OCI-LY3 (cell line): Measurements from ENCODE around the gene RNF11.

Source experiments
- H2AFZ ChIP-seq: fragments of 200-600, 300-600 bp; shearing (Covaris generic); 2 replicates; pipeline ENCODE4 v1.6.0; 2014; ENCODE audit warnings: antibody characterized with exemption, low read depth, low read length
- H3K27ac ChIP-seq: fragments of 200-600, 300-600 bp; sonication (generic); 2 replicates; pipeline ENCODE4 v1.5.1; 2014; ENCODE audit warnings: mild to moderate bottlenecking, low read length, moderate library complexity, mixed read lengths
- H3K27me3 ChIP-seq: fragments of 200-600, 300-600 bp; sonication (generic); 2 replicates; pipeline ENCODE4 v1.6.1; 2014; ENCODE audit warnings: low read depth, low read length, mixed read lengths
- H3K36me3 ChIP-seq: fragments of 200-600, 300-600 bp; sonication (generic); replicated peaks from 2 replicates; pipeline ENCODE3; 2014; ENCODE audit warnings: low read depth, low read length, mixed read lengths
- H3K4me1 ChIP-seq: fragments of 300-600, 200-600 bp; sonication (generic); 2 replicates; pipeline ENCODE4 v1.6.1; 2014; ENCODE audit warnings: low read length, mixed read lengths
- H3K4me2 ChIP-seq: fragments of 200-600, 300-600 bp; sonication (generic); 2 replicates; pipeline ENCODE4 v1.6.1; 2014; ENCODE audit warnings: low read length, mixed read lengths
- H3K4me3 ChIP-seq: fragments of 300-600, 200-600 bp; sonication (generic); 2 replicates; pipeline ENCODE4 v1.5.1; 2014; ENCODE audit warnings: antibody characterized with exemption, mild to moderate bottlenecking, low read length, moderate library complexity
- H3K79me2 ChIP-seq: fragments of 300-600, 200-600 bp; shearing (Covaris generic); 2 replicates; pipeline ENCODE4 v1.6.1; 2014; ENCODE audit warnings: mild to moderate bottlenecking, low read length, mixed read lengths
- H3K9ac ChIP-seq: fragments of 300-600, 200-600 bp; shearing (Covaris generic); 2 replicates; pipeline ENCODE4 v1.6.0; 2014; ENCODE audit warnings: mild to moderate bottlenecking, low read length, moderate library complexity
- H3K9me3 ChIP-seq: fragments of 200-600, 300-600 bp; shearing (Covaris generic); 2 replicates; pipeline ENCODE4 v1.6.1; 2014; ENCODE audit warnings: low read length, mixed read lengths; ENCODE audit not compliant: insufficient read depth
- H4K20me1 ChIP-seq: fragments of 200-600, 300-600 bp; sonication (generic); 2 replicates; pipeline ENCODE4 v1.6.1; 2016; ENCODE audit warnings: low read length, mixed read lengths; ENCODE audit not compliant: insufficient read depth
- CTCF ChIP-seq: fragments of 200-600, 300-600 bp; sonication (generic); IDR thresholded peaks from 2 replicates; pipeline ENCODE4 v1.5.1; 2014; ENCODE audit warnings: antibody characterized with exemption, low read length, low read depth
- EZH2phosphoT487 ChIP-seq: fragments of 200-600 bp; shearing (Covaris generic); IDR thresholded peaks from 2 replicates; pipeline ENCODE4 v1.6.1; 2018; ENCODE audit warnings: antibody characterized with exemption, mixed run types, low read depth

The RNF11 gene

DNA sequence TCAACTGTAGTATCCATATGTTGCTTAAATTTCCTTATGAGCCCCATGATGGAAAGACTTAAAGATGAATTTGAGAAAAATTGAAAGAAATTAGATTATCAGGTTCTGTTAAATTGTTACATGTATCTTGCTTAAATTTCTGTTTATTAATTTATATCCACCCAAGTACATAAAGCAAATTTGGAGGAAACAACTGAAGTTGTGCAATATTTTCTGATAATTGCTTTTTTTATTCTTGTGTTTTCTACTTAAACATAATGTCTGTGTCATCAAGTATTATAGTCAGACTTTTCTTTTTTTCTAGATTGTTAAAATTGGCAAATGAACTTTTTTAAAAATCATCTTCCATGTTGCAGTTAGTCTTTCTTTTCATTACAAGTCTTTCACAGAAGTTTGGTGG is 36.8 kb downstream of the RNF11 start:
- Histone ChIP-seq H2AFZ (no peak overlapping the region), H3K79me2 (0 out of 2 replicates have a peak, but pooled peaks cover 4% of the 10 kb centered on the region), H3K36me3 (peaks cover 2% of the 10 kb centered on the region), H3K9me3 (no peaks in the 10 kb centered on the region), H3K4me1 (peaks cover 9% of the 10 kb centered on the region), H3K27ac (no peak overlapping the region), H3K27me3 (no peaks in the 10 kb centered on the region), H3K9ac (no peak overlapping the region), H3K4me2 (no peak overlapping the region), H3K4me3 (no peak overlapping the region), H4K20me1 (no peaks in the 10 kb centered on the region)
- TF ChIP-seq CTCF: no peak
- TF ChIP-seq EZH2phosphoT487: no peak

- no peak overlapping the region for H3K9ac ChIP-seq
- peaks cover 2% of the 10 kb centered on the region for H3K36me3 ChIP-seq
- TF ChIP-seq CTCF (no peak), EZH2phosphoT487 (no peak)
- no peaks in the 10 kb centered on the region for H4K20me1 ChIP-seq
- no peaks in the 10 kb centered on the region for H3K79me2 ChIP-seq
- no peaks in the 10 kb centered on the region for H3K9me3 ChIP-seq
- no peak overlapping the region for H3K4me2 ChIP-seq
- H2AFZ ChIP-seq: no peak overlapping the region
- H3K27me3 ChIP-seq: no peaks in the 10 kb centered on the region
- no peak overlapping the region for H3K4me3 ChIP-seq
- no peaks in the 10 kb centered on the region for H3K4me1 ChIP-seq
- H3K27ac ChIP-seq: no peak overlapping the region
Observed at GRCh38 chr1:51274676-51275075, 38.6 kb downstream of the RNF11 start.

- Histone ChIP-seq H3K27me3 (no peaks in the 10 kb centered on the region), H3K9me3 (no peaks in the 10 kb centered on the region), H3K4me1 (no peaks in the 10 kb centered on the region), H3K9ac (no peak overlapping the region), H3K27ac (no peak overlapping the region), H3K79me2 (no peaks in the 10 kb centered on the region), H2AFZ (no peak overlapping the region), H4K20me1 (no peaks in the 10 kb centered on the region), H3K4me2 (no peak overlapping the region), H3K4me3 (no peak overlapping the region), H3K36me3 (no peaks in the 10 kb centered on the region)
- TF ChIP-seq CTCF (no peak), EZH2phosphoT487 (no peak)
Observed at GRCh38 chr1:51276286-51276685, 40.2 kb downstream of the RNF11 start.

DNA sequence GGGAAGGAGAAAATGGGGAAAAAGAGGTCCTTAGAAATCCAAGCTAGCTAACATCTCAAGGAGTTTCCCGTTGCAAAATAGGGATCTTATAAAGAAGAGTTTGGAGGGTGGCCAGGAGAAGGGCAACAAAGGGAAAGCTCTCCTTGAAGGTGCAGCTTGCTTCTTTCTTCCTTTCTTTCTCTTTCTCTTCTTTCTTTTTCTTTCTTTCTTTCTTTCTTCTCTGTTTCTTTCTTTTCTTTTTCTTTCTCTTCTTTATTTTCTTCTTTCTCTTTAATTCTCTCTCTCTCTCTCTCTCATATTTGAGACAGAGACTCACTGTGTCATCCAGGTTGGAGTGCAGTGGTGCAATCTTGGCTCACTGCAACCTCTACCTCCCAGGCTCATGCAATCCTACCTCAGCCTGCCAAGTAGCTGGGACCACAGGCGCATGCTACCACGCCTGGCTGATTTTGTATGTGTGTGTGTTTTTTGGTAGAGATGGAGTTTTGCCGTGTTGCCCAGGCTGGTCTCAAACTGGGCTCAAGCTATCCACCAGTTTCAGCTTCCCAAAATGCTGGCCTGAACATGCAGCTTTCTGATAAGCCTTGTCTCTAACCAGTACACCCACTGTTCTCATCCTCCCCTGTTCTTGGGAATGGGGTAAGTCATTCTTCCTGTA is 44.4 kb downstream of the RNF11 start:
- Histone ChIP-seq H3K4me2 (no peak overlapping the region), H3K4me1 (peaks cover 23% of the 10 kb centered on the region), H3K27me3 (no peaks in the 10 kb centered on the region), H2AFZ (no peak overlapping the region), H3K4me3 (no peak overlapping the region), H3K79me2 (no peaks in the 10 kb centered on the region), H4K20me1 (no peaks in the 10 kb centered on the region; the same call in 1 of the 2 replicates), H3K27ac (no peak overlapping the region), H3K9ac (no peak overlapping the region), H3K36me3 (no peaks in the 10 kb centered on the region), H3K9me3 (no peaks in the 10 kb centered on the region)
- TF ChIP-seq CTCF (no peak), EZH2phosphoT487 (no peak)
